SW480 (cell line): ENCODE measurements around the gene RXYLT1.
A peak's percentile ranks its signal among the peaks of the same experiment; 100 is the strongest.
"Not testable (repeated sequence)": the region's sequence is repeated elsewhere in the genome, so short reads cannot be mapped to it uniquely, and the experiment has no call there.

Experiments used
- DNase-seq: peaks from one replicate; pipeline ENCODE4 v3.0.0-alpha.2; 2016; ENCODE audit warnings: low spot score

The RXYLT1 gene, protein sequence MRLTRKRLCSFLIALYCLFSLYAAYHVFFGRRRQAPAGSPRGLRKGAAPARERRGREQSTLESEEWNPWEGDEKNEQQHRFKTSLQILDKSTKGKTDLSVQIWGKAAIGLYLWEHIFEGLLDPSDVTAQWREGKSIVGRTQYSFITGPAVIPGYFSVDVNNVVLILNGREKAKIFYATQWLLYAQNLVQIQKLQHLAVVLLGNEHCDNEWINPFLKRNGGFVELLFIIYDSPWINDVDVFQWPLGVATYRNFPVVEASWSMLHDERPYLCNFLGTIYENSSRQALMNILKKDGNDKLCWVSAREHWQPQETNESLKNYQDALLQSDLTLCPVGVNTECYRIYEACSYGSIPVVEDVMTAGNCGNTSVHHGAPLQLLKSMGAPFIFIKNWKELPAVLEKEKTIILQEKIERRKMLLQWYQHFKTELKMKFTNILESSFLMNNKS

DNA sequence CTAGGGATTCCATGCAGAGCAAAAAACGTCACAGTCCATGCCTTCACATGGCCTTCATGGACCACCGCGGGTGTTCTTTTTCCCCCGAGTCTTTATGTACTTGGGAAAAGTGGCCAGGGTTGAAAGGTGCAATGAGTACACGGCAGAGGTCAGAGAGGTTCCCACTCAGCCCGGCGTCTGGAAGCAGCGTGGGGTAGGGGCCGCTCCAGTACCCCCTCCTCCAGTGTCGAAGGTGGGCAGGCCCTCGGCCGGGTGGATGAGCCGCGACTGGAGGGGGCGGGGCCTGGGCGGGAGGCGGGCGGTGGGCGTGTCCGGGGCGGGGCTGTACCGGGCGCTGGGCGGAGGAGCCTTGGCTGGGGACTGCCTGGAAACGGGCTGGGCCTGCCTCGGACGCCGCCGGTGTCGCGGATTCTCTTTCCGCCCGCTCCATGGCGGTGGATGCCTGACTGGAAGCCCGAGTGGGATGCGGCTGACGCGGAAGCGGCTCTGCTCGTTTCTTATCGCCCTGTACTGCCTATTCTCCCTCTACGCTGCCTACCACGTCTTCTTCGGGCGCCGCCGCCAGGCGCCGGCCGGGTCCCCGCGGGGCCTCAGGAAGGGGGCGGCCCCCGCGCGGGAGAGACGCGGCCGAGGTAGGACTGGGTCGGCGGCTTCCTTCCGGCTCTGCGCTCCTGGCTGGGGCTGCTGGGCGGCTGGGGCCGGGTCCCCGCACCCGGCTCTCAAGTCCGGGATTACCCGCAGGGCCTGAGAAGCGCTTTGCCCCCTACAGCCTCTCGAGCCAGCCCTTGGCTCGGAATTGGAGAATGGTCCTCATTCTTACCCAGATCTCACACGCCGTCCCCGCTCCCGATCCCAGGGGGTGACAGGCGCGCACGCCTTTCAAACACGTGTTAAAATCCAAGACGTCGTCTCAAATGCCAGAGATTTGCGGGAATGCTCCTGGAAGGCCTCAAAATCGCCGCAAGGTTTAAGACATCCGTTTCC lies at the start of gene RXYLT1:
TSS of gene RXYLT1 (plus strand) at position 412 of the 984 bp plus-strand sequence. CDS start at position 464, 52 bp downstream.
- peak; percentile 70 for DNase-seq

DNA sequence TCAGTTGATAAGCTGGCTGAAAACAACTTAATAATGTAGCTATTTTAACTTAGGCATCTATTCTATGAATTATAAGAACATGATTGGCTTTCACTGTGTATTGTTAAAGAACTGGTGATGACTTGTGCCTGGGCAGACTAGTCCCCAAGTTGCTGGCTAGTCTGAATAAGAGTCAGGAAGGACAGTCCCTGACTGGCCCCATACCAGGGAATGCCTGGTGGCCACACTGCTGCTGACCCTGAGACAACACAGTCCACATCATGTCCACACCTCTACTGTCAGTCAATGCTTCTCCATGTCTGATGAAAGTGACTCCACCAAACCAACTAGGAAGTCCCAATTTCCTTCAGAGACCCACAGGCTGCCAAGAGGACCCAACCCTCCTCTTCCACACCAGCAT lies 46.9 kb upstream of the RXYLT1 start:
- not testable (repeated sequence) for DNase-seq

DNA sequence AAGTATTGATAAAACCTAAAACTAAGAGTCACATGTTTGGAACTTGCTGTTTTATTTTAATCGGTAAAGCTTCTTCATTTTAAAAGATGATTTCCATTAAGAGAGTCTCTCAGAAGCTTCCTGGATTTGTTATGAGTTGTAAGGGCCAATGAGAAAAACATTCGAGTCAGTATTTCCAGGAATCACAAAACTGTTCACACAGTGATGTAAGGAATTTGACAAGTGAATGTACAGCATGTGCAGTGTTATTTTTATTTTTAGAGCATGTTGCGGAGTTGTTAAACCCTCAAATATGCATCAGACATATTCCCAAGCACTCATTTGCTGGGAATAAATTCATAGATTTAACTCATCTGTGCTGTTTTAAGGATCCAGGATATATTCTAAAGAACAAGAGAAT lies 46.1 kb upstream of the RXYLT1 start:
- not testable (repeated sequence) for DNase-seq

DNA sequence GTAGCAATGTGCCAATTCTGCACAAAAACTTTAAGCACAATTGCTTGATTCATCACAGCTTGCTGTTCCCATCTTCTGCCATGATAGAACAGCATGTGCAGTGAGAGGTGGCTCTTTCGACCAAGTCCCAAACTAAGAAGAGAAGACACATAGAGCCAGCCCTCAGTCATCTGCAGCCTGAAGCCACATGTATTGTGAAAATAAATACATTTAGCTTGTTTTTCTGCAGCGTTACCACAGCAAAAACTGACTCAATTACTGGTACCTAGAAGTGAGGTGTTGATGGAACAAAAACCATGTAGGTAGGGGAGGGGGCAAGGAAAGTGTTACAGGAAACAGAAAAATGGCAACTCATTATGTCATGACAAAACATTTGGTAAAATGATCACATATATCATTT lies 39.2 kb upstream of the RXYLT1 start:
- not testable (repeated sequence) for DNase-seq

DNA sequence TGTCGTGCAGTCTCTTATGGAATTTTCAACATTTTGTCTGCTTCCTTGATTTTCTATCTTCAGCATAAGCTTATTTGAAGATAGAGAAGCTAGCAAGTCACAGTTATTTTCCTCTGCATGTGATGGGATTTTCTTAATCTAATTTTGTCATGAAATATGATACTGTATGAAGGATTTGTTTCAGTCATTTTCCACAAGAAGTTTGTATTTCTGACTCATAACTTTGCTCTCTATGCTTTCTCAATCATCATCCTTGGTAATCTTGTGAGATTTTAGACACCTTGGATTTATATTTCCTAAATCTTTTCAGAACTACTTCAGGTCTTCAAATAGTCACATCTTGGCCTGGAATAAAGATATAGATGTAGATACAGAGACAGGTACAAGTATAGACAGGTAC lies 38.3 kb upstream of the RXYLT1 start:
- DNase-seq = not testable (repeated sequence)

DNA sequence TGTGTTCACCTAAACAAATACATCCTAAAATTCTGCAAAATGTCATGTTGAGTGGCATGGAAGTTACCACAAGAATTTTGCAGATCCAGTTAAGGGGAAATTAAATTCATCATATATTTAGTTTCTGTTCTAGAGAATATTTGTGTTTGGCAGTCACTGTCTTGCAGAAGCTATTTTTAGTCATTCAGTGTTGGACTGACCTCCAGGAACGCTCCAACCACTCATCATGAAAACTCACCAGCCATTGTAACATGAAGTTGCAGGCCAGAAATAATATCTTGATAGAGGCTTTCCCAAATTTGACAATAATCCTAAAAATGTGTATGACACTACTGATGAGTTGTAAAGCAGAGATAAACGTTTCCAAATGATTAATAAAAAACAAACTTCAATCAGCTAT lies 35.6 kb upstream of the RXYLT1 start:
- DNase-seq = not testable (repeated sequence)

DNA sequence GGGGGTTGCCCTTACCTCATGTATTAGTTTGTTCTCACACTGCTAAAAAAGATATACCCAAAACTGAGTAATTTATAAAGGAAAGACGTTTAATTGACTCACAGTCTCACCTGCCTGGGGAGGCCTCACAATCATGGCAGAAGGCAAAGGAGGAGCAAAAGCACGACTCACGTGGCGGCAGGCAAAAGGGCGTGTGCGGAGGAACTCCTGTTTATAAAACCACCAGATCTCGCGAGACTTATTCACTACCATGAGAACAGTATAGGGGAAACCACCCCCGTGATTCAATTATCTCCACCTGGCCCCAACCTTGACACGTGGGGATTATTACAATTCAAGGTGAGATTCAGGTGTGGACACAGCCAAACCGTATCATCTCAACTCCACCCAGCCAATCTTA lies 33.2 kb upstream of the RXYLT1 start:
- not testable (repeated sequence) for DNase-seq

DNA sequence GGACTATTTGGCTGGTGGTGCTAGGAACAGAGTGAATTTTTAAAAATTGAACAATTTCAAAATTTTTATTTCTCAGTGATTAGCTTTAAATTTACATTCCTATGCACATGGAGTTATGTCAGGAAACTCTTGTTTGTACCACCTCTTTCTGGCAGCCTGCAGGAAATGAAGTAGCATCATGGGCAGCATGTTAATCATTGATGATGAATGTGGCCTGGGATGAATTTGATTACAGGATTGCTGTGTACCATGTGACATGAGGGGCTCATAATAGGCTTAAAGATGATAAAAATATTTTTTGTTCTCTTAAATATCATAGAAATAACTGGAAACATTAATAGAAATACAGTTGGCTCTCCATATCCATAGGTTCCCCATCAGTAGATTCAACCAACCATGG lies 32.6 kb upstream of the RXYLT1 start:
- not testable (repeated sequence) for DNase-seq

DNA sequence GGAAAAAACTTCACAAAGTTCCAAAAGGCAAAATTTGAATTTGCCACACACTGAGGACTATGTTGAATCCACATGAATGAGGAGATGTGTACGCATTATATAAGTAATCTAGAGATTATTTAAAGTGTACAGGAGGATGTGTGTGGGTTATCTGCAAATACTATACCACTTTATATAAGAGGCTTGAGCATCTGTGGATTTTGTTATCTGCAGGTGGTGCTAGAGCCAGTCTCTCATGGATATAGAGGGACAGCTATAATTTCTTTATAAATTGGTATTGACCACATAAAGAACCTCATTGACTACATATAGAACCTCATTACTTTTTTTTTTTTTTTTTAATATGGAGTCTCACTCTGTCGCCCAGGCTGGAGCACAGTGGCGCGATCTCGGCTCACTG lies 32.2 kb upstream of the RXYLT1 start:
- no peak for DNase-seq

DNA sequence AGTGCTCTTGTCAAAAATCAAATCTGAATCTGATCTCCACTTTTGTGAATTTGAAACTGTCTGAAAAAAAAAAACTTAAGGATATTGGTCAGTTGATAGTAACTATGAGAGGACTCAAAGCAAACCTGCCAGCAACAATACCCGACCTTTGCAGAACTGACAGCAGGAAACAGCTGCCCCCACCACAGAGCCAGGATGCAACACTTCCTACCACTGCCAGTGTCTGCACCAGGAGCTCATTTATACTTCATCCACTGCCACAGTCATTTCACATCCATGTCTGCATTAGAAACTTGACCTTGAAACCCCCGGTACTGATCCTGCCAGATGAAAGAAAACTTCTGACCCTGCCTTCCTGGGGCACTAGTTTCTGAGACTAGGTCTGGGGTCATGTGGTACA lies 27.4 kb upstream of the RXYLT1 start:
- no peak for DNase-seq

DNA sequence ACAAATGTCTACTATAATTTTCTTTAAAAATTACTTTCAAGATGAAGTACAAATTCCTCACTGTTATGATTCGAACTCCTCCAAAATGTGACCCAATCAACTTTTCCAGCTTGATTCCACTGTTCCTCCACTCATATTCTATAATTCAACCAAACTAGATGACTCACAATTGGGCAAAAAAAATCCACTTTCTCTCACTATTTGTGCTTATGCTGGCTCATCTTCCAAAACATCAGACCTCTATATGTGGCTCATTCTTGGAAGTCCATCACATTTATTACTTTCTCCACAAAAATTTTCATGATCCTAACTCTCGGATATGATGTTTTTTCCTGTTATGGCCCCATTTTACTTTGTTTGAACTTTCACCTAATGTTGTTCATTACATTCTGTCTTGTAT lies 26.9 kb upstream of the RXYLT1 start:
- no peak for DNase-seq

DNA sequence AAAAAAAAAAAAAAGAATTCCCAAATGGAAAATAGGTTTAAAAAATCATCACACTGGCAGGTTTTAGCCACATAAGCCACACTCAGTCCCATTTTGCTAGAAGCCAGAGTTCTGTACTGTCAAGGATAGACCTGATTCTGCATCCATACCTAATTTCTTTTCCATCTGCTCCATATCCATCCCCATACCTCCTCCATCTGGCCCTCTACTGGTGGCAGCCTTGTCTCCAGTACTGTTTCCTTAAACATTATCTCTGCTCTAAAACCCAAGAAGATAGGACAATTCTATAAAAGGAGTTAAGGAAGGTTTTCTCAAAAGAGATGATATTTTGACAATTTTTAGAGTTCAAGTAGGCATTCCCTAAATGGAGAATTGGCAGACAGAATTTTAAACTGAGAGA lies 26.0 kb upstream of the RXYLT1 start:
- no peak for DNase-seq

DNA sequence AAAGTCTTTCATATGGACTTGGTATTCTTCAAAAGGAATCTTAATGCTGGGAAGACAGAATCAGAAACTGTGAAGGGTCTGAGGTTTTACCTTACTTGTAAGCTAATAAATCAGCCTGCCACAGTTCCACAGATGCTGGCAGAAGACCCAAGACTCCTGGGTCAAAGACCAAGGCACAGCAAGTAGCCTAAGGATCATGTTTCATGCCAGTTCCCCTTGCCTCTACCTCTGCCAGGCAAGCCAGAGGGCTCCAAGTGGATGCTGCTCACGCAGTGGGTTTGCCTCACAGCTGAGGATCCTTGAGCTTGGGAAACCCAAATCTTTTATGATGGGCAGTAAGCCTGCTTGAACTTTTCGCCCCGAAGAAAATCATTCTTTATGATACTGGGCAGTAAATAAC lies 15.2 kb upstream of the RXYLT1 start:
- DNase-seq = no peak

DNA sequence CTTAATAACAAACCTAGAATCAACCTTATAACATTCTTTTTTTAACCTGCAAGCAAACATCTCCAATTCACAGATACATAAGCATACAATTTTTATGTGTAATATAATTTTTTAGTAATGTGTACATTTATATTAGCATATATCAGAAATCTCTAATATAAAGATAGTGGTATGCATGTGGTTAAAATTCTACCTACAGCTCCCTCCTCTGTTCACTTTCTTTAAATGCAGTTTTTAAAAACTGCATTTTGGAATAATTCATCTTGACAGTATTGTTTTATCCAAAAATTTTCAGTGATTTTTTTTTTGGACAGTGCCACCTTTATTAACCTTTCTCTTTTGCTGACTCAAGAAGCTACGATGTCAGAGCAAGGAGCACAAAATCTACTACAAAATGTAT lies 13.2 kb upstream of the RXYLT1 start:
- DNase-seq = no peak

DNA sequence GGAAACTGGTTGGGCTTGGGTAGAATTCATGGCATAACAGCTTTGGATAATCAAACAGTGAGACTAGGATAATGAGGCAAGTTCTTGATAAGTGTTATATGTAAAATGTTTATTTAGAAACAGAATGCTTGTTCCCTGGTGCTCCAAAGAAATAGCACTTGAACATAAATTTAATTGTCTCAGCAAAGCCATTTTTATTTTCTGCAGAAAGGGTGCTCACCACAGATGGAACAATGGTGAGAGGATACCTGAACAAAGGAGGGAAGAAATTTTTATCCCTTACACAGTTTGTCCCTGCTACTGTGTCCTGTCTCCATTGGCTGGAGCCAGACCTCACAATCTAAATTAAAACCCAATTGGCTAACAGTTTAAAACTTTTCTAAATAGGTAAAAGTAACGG lies 9.3 kb upstream of the RXYLT1 start:
- DNase-seq = no peak

DNA sequence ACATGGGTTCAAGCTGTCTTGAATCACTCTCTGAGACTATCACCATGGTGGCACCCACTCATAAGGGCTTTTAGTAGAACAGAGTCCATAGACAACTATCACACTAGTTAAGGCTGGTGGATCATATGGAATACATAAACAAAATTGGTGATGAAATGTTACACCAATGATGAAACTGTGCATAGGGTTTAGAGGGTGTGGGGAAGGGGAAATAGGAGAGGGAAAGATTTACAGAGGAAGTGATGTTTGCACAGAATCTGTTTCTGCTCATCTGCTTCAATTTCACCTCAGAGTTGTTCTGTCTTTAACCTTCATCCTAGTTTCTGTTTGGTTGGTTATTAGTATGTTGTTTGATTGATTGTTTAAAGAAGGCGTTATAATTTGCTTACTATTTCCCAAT lies 2.4 kb upstream of the RXYLT1 start:
- no peak for DNase-seq

DNA sequence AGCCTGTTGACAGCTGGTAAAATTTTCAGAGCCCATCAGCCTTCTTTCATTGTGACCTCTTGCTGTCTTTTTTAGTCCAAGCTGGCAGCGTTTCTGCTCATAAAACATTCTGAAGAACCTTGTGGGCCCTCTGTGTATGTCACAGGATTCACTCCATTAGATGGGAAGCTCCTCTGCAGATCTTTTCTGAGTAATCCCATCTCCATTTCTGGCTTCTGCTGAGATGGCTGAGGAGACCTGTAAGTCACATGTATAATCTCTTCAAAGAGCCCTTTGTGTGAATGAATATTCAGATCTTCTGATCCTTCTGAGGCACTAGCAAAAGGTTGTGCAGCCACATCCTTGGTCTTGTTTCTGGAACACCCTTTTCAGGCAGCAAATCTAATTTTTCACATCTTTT lies 2.8 kb downstream of the RXYLT1 start:
- no peak for DNase-seq

DNA sequence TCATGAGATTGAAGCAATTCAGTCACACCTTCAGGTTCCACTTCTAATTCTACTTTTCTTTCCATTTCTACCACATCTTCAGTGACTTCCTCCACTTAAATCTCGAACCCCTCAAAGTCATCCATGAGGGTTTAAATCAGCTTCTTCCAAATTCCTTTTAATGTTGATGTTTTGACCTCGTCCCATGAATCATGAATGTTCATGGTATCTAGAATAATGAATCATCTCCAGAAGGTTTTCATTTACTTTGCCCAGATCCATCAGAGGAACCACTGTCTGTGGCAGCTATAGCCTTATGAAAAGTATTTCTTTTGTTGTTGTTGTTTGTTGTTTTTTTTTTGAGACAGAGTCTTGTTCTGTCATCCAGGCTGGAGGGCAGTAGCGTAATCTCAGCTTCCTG lies 7.6 kb downstream of the RXYLT1 start:
- DNase-seq = no peak

DNA sequence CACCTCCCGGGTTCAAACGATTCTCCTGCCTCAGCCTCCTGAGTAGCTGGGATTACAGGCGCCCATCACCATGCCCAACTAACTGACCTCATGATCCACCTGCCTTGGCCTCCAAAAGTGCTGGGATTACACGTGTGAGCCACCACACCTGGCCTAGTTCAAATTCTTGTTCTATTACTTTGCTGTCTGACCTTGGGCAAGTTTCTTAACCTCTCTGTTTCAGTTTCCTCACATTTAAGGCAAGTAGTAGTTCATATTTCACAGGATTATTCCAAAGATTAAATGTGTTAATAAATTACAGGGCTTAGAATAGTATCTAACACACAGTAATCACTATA lies 10.9 kb downstream of the RXYLT1 start:
- DNase-seq = no peak

DNA sequence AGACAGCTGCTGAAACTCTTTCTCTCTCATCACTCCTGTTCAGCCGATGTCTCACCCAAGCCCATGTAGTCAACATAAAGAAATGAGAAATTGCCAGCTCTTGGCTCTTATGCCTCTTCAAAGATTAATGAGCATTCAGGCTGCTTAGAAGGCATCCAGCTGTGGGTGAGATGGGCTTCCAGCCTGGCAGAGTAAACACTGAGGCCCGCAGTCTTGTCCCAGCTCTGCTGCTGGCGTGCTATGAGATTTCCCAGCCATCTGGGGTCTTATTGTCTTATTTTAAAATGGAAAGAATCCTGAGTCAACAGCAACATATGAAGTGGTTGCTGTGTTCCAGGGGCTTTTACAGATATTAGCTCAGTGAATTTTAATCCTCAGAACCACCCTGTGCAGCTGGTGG lies 12.6 kb downstream of the RXYLT1 start:
- no peak for DNase-seq

DNA sequence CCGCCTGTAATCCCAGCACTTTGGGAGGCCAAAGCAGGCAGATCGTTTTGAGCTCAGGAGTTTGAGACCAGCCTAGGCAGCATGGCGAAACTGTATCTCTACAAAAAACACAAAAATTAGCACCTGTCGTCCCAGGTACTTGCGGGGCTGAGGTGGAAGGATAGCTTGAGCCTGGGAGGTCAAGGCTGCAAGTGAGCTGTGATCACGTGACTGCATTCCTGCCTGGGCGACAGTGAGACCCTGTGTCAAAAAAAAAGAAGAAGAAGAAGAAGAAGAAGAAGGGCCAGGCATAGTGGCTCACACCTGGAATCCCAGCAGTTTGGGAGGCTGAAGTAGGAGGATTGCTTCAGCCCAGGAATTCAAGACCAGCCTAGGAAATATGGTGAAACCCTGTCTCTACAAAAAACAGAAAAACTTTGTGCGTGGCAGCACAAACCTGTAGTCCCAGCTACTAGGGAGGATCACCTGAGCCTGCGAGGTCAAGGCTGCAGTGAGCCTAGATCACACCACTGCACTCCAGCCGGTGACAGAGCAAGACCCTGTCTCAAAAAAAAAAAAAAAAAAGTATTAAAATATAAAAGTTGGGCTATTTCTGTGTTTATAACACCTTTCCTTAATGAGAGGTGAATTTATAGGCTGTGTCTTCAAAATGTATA lies 15.5 kb downstream of the RXYLT1 start:
- DNase-seq = no peak

DNA sequence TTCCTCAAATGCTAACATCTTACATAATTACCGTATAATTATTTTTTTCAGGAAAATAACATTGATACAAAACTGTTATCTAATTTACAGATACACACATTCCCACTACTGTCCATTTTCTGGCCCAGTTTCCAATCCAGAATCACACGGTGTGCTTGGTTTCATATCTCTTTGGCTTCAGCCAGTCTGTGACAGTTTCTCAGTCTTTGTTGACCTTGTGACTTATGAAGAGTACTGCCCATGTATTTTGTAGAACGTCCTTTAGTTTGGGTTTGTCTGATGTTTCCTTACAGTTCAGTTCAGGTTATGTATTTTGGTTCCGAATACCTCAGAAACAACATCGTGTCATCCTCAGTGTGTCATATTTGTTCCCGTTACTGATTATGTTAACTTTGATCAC lies 16.2 kb downstream of the RXYLT1 start:
- no peak for DNase-seq
